ENCODE results near the gene TGIF1.

TGIF1 gene

DNA sequence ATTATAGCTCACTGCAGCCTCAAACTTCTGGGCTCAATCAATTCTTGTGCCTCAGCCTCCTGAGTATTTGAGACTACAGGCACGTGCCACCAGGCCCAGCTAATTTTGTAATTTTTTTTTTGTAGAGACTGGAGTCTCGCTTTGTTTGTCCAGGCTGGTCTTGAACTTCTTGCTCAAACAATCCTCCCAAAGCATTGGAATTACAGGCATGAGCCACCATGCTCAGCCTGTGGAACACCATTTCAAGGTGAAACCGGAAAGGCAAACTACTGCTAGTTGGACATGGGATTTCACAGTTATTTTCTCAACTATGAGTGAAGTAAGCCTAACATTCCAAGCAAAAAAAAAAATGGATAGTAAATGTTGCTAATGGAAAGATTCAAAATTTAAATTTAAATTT, 20.9 kb upstream of the TGIF1 start:
- DNase-seq (ENCODE audit: low read depth in 2 of 2), result no peak

- DNase-seq (ENCODE audit: low read depth in 2 of 2), result no peak
These were observed 15.3 kb upstream of the TGIF1 start for GRCh38 chr18:3434685-3435084.

GRCh38 chr18:3440341-3440740, 9.6 kb upstream of the TGIF1 start:
- no peak for DNase-seq (ENCODE audit: low read depth in 2 of 2)

GRCh38 chr18:3441290-3441689, 8.7 kb upstream of the TGIF1 start:
- DNase-seq (ENCODE audit: low read depth in 2 of 2), result no peak

DNA sequence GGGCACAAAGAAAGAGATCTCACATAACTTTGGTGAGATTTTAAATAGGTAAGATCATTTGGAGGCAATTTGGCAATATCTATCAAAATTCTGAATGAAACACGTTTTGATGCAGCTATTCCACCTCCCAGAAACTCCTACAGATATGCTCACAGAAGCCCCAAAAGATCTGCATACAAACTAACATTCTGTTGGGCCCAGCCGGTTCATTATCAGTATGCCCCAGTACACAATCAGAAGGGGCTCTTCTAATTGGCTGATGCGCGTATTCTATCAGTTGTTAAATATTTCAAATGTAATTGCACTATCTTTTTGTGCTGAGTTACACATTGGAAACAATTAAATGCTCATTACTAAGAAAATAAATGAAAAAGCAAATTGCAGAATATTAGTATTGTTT, 7.1 kb upstream of the TGIF1 start:
- DNase-seq (ENCODE audit: low read depth in 2 of 2), result no peak

- DNase-seq (ENCODE audit: low read depth in 2 of 2), result no peak
These were observed 5.7 kb upstream of the TGIF1 start for GRCh38 chr18:3444296-3444695.

- no peak for DNase-seq (ENCODE audit: low read depth in 2 of 2)
These were observed 5.0 kb upstream of the TGIF1 start for GRCh38 chr18:3444954-3445353.

- no peak for DNase-seq (ENCODE audit: low read depth in 2 of 2)
These were observed 2.7 kb upstream of the TGIF1 start for GRCh38 chr18:3447068-3447894.

DNA sequence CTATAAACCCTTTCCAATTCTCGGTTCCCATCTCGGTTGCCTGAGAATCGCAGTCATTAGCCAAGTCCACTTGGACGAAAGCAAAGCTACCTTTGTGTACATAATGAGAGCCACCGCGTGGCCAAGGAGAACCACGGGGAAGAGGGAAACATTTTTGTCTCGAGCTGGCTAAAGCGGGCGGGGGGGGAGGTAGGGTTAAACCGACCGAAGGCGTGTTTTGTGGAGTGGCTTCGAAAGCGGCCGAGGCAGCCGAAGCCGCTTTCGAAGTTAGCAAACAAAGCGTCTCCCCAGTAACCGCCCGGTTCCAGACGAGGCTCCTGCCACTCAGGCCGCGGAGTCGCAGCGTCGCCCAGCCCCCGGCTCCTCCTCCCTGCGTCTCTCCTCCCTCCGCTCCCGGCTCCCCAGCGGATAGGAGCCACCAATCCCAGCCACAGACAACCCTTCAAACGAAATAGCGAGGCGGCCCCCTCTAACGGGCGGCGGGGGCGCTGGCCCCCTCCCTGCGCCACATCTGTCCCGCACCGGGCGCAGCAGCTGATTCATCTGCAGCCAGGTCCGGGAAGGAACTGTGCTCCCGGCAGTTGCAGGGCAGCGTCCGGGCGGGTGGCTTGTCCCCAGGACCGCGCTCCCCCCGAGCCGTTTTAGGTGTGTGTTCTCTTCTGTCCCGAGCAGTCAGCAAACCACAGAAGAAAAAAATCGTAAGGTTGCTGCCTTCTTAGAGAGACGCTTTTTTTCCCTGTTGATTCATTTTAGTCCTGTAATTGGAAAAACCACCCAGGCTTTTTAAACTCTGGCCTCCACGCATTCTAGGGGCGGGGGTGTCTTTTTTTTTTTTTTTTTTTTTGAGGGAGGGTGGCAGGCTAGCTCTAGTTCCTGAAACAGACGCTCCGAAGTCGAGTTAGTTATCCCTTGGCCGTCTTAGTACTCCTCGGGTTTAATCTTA, 1.8 kb upstream of the TGIF1 start:
- peak in 1 of 2 donors; percentile 52 for DNase-seq (ENCODE audit: low read depth in 2 of 2)

GRCh38 chr18:3448838-3449511, 997 bp upstream of the TGIF1 start:
- DNase-seq (ENCODE audit: low read depth in 2 of 2), result peak in 1 of 2 donors; percentile 63

DNA sequence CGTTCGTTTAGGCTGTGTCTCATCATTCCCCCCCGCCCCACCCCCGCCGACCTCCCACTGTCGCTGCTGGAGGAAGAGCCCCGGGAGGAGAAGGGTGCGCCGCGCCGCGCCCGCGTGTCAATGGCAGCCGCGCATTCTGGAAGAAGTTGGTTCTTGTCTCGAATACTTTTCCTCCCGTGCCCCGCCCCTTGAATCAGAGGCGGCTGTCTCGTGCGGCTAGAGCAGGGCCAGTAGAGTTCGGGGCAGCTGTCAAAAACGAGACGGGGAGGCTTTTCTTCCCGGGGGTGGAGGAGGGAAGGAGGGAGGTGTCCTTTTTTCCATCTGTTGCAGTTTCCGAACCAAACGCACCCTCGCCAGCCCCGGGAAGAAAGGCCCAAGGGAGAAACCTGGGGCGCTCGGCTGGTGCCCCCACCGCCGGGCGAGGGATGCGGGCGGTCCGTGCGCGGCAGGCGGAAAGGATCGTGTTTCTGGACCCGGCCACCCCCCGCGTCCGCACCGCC, 410 bp upstream of the TGIF1 start:
- DNase-seq (ENCODE audit: low read depth in 2 of 2), result peak; percentile 63 to 66

DNA sequence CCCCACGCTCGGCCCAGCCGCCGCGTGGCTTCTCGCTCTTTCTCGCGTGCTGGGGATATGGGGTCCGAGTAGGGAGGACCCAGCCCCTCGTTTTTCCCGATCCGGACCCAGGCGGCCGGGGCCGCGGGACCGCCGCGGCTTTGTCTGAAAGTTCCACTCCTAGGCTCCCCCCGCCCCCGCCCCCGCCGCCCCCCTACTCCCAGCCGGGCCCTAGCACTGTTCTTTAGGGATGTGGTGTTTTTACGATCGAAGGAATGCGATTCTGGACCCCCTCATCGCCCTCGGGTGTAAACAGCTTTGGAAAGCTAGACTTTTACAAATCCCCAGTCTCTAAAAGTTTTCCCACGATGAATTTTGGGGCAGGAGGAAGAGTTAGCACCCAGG, 819 bp downstream of the TGIF1 start:
- no peak for DNase-seq (ENCODE audit: low read depth in 2 of 2)

GRCh38 chr18:3451183-3451988, 1.4 kb downstream of the TGIF1 start:
- peak; percentile 80 to 83 for DNase-seq (ENCODE audit: low read depth in 2 of 2)

DNA sequence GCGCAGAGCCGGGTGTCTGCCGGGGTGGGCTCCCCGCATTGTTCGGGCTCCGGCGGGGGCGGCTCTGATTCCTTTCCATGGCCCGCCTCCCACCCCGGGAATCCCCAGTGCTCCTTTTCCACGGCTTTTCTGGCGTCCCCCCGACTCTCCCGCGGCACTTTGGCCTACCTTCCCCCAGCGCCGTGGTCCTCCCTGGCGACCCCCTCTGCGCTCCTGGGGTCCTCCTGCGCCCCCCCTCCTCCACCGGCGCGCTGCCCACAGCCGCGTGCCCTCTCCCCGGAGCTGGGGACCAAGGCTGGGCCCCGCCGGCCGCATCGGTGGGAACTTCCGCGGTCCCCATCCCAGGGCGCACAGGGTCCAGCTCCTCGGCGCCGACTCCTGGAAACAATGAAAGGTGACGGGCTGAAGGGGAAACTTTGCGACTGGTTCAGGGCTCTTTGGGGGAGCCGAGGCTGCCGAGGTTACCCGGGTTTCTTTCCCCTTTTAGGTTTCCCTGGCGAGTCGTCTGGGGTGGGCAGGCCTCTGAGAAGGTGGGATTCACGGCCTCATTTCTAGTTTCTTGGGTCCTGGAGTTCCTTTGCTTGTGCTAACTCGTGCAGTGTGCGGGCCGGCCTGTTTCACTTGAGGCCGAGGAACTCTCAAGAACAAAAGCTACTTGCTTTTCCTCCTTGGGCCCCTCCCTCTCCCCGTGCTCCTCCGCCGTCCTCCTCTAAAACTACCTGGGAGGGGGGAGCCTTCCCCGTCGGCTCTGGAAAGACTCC, 2.2 kb downstream of the TGIF1 start:
- DNase-seq (ENCODE audit: low read depth in 2 of 2), result no peak

DNA sequence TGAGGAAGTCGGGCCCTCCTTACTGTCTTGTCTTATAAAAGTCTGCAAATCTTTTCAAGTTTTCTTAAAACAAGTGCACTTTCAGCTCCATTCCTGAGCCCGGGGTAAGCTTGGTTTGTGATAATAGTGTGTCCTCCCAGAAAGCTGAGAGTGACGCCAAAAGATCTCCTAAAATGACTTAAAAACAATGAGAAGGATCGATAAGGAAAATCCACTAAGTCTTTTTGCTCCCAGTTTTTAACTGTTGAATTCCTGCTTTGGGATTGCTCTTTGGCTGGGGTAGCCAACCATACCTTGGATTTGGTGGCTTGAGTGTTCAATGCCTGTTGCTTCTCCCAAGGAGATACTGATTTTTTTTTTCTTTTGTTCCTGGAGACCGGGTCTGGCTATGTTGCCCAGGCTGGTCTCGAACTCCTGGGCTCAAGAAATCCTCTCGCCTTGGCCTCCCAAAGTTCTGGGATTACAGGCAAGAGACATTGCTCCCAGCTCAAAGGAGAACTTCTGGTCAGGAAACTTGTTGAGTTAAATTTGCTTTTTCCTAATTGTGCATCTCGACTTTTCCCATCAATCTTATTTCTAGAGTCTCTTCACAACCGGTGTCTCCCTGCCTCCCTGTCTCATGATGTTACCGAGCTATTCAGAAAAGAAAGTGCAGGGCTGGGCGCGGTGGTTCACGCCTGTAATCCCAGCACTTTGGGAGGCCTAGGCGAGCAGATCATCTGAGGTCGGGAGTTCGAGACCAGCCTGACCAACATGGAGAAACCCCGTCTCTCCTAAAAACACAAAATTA, 3.0 kb downstream of the TGIF1 start:
- DNase-seq (ENCODE audit: low read depth in 2 of 2), result no peak

DNA sequence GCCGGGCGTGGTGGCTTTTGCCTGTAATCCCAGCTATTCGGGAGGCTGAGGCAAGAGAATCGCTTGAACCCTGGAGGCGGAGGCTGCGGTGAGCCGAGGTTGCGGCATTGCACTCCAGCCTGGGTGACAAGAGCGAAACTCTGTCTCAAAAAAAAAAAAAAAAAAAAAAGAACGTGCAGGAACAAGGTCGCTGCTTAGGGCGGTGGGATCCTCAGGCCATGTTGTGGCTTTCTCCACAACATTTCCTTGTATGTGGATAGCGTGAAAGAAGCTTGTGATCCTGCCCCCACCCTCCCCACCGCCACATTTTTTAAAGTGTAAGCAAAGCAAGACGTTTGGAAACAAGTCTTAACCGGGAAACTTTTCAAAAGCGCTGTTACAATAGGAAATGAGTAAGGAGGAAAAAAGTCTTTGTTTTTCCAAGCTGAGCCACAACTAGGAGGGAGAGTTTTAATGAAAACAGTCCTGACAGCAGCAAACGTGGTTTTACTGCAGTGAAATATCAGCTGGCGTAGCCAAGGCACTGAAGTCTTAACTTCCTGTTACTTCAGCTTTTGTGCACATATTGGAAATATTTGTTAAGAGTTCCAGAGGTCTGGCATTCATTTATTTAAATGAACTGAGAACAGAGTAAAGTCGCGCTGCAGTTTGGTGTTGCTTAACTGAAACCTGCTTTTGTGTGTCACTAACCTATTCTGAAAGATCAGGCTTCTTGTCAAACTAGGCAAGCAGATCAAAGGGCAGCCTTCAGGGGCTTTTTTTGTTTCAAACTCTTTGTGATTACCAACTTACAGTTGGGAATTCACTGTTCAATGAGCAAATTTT, 3.8 kb downstream of the TGIF1 start:
- peak in 1 of 2 donors; percentile 12 for DNase-seq (ENCODE audit: low read depth in 2 of 2)

DNA sequence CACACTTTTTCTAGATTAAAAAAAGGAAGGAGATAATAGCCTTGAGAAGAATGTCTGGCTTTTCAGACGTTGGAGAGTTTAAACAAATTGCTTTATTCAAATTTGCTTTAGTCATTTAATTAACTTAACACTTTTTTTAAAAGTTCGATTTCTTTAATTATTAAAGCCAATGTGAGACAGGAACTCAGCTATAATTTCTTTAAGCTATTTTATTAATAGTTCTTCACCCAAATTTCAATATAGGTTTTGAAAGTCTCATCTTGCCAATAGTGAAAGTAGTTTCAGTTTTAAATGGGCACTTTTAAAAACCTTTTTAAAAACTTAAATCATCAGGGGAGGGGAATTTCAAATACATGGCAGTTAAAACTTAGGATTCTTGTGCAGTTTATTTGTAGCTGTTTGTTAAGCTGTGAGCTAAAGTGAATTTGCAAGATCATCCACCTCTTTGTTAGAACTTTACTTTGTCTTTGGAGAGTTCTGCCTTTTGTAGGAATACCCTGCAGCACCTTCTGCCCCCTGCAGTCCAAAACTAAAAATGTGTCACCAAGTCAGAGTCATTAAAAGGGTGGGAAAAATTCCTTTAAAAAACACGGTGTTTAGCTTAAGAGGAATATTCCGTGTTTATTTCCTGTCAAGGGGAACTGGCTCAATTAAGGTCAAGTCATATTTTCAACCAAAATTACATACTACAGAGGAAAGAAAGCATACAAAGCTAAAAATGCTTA, 4.6 kb downstream of the TGIF1 start:
- no peak for DNase-seq (ENCODE audit: low read depth in 2 of 2)

DNA sequence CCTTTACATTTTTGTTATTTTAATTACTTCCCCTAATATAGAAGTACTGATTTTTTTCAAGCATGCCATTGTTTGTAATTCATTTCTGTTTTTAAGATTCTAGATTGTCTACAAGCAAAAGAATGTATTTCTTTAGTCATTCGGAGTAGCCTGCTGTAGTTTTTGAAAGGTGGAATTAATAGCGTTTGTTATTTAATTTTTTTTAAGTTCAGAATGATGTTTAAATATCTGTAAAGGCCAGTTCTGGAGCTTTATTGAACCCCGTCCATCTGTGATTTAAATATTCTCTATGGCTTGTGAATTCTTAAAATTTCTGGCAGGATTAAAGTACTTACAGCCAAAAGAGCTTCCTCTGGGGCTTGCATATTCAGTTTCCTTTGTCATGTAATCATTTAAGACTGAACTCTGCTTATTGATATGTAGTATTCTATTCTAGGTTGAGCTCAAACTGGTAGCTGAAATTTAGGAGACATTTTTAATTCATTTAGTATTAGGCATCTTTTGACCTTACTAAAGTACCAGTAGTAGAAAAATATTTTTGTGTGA, 5.2 kb downstream of the TGIF1 start:
- DNase-seq (ENCODE audit: low read depth in 2 of 2), result no peak
